ENCODE data around the gene ZFP36L1.
"Not testable (repeated sequence)": the region's sequence is repeated elsewhere in the genome, so short reads cannot be mapped to it uniquely, and the experiment has no call there.

Gene ZFP36L1

DNA sequence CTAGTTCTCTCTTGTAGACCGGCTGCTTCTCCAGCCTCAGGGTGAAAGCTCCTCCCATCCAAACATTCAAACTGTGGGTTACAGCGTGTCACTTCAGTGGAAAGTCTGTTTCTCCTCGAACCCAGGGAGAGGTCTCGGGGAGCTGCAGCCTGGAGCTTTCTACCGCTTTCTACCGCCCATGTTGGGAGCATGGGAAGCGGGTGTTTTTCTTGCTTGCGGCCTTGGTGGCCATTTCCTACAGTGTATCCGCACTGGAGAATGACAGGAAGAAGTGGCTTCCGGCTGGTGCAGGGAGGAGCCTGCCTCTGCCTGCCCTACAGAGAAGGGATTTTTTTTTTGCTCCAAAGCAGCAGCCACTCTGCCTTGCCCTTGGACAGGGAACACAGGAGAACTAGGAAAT is 21.2 kb downstream of the ZFP36L1 start:
- Histone ChIP-seq H3K27ac (ENCODE audit: low read depth, low read length) (no peak overlapping the region), H3K27me3 (ENCODE audit: control insufficient read depth, insufficient read depth, low read length) (no peaks in the 10 kb centered on the region), H3K36me3 (ENCODE audit: control insufficient read depth, insufficient read depth, low read length) (no peaks in the 10 kb centered on the region), H3K9ac (ENCODE audit: low read length) (no peak overlapping the region), H3K4me1 (ENCODE audit: control insufficient read depth, insufficient read depth, low read length) (no peaks in the 10 kb centered on the region), H3K4me3 (ENCODE audit: low read length) (no peak overlapping the region)

DNA sequence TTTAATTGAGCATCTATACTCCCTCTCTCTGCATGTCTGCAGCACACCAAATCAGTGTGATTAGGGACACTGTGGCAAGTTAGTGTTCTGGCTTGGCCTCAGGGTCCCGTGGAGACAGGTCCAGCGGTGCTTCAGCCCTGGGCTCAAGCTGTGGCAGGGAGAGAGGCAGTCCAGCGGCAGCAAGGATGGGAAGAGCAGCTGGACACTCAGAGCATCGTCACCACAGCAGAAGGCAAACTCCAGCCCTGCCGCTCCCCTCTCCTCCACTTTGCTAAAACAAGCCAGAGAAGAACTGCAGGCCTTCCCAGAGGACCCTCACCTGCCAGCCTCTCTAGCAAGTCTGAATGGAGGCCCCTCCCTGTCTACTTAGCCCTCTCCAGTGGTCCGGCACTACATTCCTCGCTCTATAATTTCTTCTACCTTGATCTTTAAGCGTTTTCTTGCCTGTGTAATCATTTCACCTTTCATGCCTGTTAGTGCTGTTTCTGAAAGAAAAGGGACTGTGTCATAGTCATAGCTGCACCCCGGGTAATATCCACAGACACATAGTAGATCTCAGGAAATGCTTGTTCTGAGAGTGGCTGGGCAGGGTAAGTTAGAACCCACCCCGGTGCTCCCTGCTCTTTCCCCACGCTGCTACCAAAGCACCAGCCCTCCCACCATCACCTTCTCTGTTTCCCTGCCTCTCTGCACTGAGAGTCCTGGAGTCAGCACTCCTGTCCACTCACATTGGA is 22.1 kb downstream of the ZFP36L1 start:
- Histone ChIP-seq H3K9ac (ENCODE audit: low read length) (no peak overlapping the region), H3K27me3 (ENCODE audit: control insufficient read depth, insufficient read depth, low read length) (no peaks in the 10 kb centered on the region), H3K36me3 (ENCODE audit: control insufficient read depth, insufficient read depth, low read length) (no peaks in the 10 kb centered on the region), H3K4me3 (ENCODE audit: low read length) (no peak overlapping the region), H3K4me1 (ENCODE audit: control insufficient read depth, insufficient read depth, low read length) (no peaks in the 10 kb centered on the region), H3K27ac (ENCODE audit: low read depth, low read length) (no peak overlapping the region)

DNA sequence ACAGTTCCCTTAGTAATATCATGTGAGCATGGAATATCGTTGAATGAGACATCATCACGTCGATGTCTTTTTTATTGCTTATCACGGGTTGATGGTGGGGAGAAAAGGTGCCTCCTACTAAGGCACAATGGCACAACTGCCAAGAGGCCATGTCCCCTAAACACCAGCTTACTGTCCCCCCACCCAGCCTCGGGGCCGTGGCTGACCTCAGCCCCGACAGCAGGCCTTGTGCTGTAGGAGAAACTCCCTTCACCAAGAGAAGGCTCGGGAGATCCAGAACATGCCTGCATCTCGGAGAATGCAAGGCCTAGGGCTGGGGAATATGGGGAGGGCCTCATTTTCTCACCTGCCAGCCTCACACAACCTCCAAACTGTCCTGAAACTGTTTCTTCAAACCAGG is 22.8 kb downstream of the ZFP36L1 start:
- Histone ChIP-seq H3K27ac (ENCODE audit: low read depth, low read length) (no peak overlapping the region), H3K4me3 (ENCODE audit: low read length) (no peak overlapping the region), H3K4me1 (ENCODE audit: control insufficient read depth, insufficient read depth, low read length) (no peaks in the 10 kb centered on the region), H3K27me3 (ENCODE audit: control insufficient read depth, insufficient read depth, low read length) (no peaks in the 10 kb centered on the region), H3K36me3 (ENCODE audit: control insufficient read depth, insufficient read depth, low read length) (no peaks in the 10 kb centered on the region), H3K9ac (ENCODE audit: low read length) (no peak overlapping the region)

DNA sequence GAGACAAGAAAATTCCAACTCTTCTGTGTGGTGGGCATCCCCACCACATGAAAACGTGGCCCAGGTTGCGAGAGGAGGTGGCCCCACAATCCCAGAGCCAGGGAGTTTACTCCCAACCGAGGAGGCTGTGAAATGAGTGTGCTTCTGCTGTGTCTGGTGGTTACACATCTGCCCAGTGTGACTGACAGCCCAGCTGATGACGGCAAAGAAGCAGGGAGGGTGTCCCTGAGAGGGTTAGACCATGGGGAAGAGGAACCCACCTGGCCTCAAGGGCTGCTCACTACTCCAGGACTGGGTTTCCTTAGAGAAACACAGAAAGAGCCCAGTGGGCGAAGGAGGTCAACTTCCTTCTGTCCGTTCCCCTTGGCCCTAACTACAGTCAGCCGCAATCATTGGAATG is 24.6 kb downstream of the ZFP36L1 start:
- Histone ChIP-seq H3K4me1 (ENCODE audit: control insufficient read depth, insufficient read depth, low read length) (no peaks in the 10 kb centered on the region), H3K4me3 (ENCODE audit: low read length) (no peak overlapping the region), H3K9ac (ENCODE audit: low read length) (no peak overlapping the region), H3K36me3 (ENCODE audit: control insufficient read depth, insufficient read depth, low read length) (no peaks in the 10 kb centered on the region), H3K27me3 (ENCODE audit: control insufficient read depth, insufficient read depth, low read length) (no peaks in the 10 kb centered on the region), H3K27ac (ENCODE audit: low read depth, low read length) (no peak overlapping the region)

DNA sequence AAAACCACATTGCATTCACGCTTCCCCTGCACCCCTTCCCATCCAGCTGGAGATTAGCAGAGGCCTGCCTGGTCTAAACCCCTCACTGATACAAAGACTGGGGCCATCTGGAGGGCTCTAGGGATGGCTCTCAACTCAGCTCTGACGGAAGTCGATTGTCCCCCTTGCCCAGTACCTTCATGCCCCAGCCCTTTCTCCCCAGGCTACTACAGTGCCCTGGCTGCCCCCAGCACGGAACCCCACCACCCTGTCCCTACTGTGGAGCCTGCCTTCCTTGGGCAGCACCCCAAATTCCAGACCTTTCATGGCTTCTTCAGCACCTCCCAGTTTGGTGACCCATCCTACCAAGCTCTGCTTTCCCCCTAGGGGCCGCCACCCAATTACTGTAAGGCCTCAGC is 25.6 kb downstream of the ZFP36L1 start:
- Histone ChIP-seq H3K27ac (ENCODE audit: low read depth, low read length) (no peak overlapping the region), H3K9ac (ENCODE audit: low read length) (no peak overlapping the region), H3K4me1 (ENCODE audit: control insufficient read depth, insufficient read depth, low read length) (no peaks in the 10 kb centered on the region), H3K36me3 (ENCODE audit: control insufficient read depth, insufficient read depth, low read length) (no peaks in the 10 kb centered on the region), H3K4me3 (ENCODE audit: low read length) (no peak overlapping the region), H3K27me3 (ENCODE audit: control insufficient read depth, insufficient read depth, low read length) (no peaks in the 10 kb centered on the region)

DNA sequence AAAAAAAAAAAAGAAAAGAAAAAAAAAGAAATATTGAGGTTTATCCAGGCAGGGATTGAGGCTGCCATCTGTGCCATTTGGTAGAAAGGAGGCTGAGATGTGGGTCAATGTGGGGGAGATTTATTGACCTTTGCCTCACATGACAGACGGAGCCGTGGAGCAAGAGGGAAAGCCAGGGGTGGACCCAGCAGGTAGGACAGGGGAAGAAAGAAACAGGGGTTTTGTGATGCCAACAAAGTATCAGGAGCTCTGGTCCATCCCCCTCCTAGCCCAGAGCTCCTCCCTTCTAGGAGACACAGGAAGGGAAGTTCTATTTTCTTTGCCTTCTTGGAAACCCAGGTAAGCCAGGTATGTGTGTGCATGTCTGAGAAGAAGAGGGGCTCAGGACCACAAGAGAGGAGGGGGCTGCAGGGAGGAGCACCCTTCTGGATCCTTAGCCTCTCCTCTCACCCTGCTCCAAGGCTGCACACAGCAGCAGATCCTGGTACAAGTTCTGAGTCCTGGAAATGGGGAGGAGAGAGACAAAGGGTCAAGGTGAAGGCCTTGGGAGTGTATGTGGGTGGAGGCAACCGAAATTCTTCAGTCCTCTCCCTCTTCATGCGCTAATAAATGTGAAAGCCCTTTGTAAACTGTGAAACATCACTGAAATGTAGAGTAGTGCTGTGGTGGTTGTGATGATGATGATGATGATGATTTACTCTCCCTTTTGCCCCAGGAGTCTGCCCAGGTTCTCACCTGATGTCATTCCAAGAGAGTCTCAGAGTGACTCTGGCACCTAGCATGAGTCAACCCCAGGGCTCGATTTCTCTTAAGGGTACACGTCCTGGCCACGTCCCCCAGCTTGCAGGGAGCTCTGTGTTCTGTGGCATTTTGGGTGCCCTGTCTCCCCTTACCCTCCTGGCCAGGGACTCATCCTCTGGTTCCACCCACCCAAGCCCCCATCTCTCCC is 26.3 kb downstream of the ZFP36L1 start:
- H3K4me3 ChIP-seq (ENCODE audit: low read length): no peak overlapping the region
- H3K27ac ChIP-seq (ENCODE audit: low read depth, low read length): no peak overlapping the region
- no peaks in the 10 kb centered on the region for H3K27me3 ChIP-seq (ENCODE audit: control insufficient read depth, insufficient read depth, low read length)
- H3K4me1 ChIP-seq (ENCODE audit: control insufficient read depth, insufficient read depth, low read length): no peaks in the 10 kb centered on the region
- no peak overlapping the region for H3K9ac ChIP-seq (ENCODE audit: low read length)
- no peaks in the 10 kb centered on the region for H3K36me3 ChIP-seq (ENCODE audit: control insufficient read depth, insufficient read depth, low read length)

DNA sequence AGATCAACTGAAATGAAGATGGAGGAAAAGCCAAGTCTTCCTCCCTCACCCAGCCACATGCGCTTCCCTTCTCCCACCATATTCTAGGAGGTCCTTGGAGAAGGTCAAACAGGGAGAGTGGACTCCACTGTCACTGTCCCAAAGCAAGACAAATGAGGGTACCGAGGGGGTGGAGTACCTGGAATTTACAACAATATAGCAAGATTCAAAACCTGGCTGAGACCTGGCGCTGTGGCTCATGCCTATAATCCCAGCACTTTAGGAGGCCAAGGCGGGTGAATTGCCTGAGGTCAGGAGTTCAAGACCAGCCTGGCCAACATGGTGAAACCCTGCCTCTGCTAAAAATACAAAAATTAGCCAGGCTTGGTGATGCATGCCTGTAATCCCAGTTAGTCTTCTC is 29.0 kb downstream of the ZFP36L1 start:
- H3K4me3 ChIP-seq (ENCODE audit: low read length); H3K36me3 ChIP-seq (ENCODE audit: control insufficient read depth, insufficient read depth, low read length); H3K9ac ChIP-seq (ENCODE audit: low read length); H3K27ac ChIP-seq (ENCODE audit: low read depth, low read length); H3K27me3 ChIP-seq (ENCODE audit: control insufficient read depth, insufficient read depth, low read length); H3K4me1 ChIP-seq (ENCODE audit: control insufficient read depth, insufficient read depth, low read length): not testable (repeated sequence)

DNA sequence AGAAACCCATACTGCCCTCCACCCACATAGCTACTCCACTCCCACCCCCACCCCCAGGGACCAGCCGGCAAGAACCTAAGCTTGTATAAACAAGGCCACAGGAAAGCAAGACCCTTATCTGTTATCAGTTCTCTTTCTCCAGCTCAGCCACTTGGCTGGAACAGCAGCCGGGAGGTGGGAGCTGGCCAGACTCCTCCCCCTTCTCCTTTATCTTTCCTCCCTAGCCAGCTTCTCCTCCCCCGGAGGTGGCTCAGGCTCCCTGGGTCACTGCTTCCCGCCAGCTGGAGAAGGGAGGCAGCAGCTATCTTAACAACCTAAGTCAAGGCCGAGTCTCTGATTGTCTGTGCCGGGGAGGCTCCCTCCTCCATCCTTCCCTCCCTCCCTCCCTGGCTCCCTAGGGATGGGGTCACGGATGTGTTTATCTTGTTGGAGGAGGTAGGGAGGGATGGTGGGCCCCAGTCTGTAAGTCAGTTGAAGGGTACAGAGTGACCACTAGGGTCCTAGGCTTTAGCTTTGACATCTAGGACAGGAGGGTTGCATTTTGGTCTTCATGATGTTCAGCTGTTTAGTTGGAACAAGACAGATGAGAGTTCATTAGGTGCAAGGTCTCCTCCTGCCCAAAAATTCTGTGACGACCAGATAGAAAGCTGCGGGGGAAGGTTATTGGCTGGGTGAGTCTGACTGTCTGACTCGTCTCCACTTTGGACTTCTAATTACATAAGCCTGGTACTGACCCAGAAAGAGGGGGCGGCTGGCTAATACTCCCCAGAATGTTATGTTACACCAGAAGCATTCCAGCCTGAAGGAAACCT is 29.7 kb downstream of the ZFP36L1 start:
- peak overlapping the region; percentile 52 for H3K27ac ChIP-seq (ENCODE audit: low read depth, low read length)

DNA sequence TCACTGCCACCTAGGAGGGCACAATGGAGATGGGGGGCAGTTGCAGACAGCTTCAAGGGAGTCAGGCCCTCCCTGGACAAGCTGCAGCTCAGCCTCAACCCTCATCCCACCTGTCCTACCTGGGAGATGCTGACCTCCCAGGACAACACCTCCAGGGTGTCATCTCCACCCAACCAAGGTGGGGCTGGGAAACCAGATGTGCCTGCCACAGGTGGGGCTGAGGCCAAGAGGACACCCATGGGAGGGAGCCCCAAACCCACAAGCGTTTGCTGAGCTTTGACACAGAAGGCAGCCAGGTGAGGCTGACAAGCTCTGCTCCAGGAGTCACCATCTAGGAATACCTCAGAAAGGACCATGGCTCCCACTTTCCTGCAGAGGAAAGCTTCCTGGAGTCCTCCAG is 31.5 kb downstream of the ZFP36L1 start:
- Histone ChIP-seq H3K9ac (ENCODE audit: low read length) (no peak overlapping the region), H3K4me3 (ENCODE audit: low read length) (no peak overlapping the region), H3K4me1 (ENCODE audit: control insufficient read depth, insufficient read depth, low read length) (no peaks in the 10 kb centered on the region), H3K27me3 (ENCODE audit: control insufficient read depth, insufficient read depth, low read length) (no peaks in the 10 kb centered on the region), H3K27ac (ENCODE audit: low read depth, low read length) (no peak overlapping the region), H3K36me3 (ENCODE audit: control insufficient read depth, insufficient read depth, low read length) (no peaks in the 10 kb centered on the region)

More for the DNA sequence above, 29.7 kb downstream of the ZFP36L1 start:
- Histone ChIP-seq H3K27me3 (ENCODE audit: control insufficient read depth, insufficient read depth, low read length) (no peaks in the 10 kb centered on the region), H3K9ac (ENCODE audit: low read length) (no peak overlapping the region), H3K36me3 (ENCODE audit: control insufficient read depth, insufficient read depth, low read length) (no peaks in the 10 kb centered on the region), H3K4me1 (ENCODE audit: control insufficient read depth, insufficient read depth, low read length) (no peaks in the 10 kb centered on the region), H3K4me3 (ENCODE audit: low read length) (no peak overlapping the region)

DNA sequence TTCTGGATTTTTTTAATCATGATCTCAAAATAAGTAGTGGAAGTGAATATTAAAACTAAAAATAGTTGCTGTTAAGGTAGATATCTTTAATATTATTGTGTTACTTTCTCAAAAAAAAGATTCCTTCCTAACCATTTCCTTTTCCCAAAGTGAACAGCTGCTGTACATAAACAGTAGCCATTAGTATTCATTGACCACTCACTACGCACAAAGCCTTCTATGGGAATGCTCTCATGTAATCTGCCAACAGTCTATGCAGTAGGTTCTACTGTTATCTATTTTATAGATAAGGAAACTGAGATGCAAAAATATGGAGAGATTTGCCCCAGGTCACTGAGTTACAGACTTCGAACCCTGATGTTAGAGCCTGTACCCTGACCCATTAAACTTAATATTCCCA is 32.1 kb downstream of the ZFP36L1 start:
- no peaks in the 10 kb centered on the region for H3K36me3 ChIP-seq (ENCODE audit: control insufficient read depth, insufficient read depth, low read length)
- no peaks in the 10 kb centered on the region for H3K4me1 ChIP-seq (ENCODE audit: control insufficient read depth, insufficient read depth, low read length)
- no peak overlapping the region for H3K4me3 ChIP-seq (ENCODE audit: low read length)
- H3K9ac ChIP-seq (ENCODE audit: low read length): no peak overlapping the region
- H3K27me3 ChIP-seq (ENCODE audit: control insufficient read depth, insufficient read depth, low read length): no peaks in the 10 kb centered on the region
- H3K27ac ChIP-seq (ENCODE audit: low read depth, low read length): no peak overlapping the region

DNA sequence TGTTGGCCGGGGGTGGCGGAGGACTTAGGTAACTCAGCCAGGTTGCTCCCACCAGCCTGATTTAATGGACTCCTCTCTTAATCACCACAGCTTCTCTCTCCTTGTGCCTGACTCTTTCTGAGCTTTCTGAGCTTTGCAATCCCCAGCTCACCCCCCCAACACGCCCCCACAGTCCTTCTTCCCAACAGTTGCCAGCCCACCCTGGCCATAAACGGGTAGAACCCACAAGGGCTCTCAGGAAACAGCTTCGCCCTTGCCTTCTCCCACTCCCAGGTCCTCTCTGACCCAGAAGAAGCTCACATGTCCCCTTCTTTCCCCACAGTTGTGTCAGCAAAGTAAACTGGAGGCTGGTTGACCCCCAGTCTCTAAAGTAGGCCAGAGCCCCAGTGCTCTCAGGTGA is 32.9 kb downstream of the ZFP36L1 start:
- Histone ChIP-seq H3K27me3 (ENCODE audit: control insufficient read depth, insufficient read depth, low read length) (no peaks in the 10 kb centered on the region), H3K9ac (ENCODE audit: low read length) (no peak overlapping the region), H3K36me3 (ENCODE audit: control insufficient read depth, insufficient read depth, low read length) (no peaks in the 10 kb centered on the region), H3K27ac (ENCODE audit: low read depth, low read length) (no peak overlapping the region), H3K4me1 (ENCODE audit: control insufficient read depth, insufficient read depth, low read length) (no peaks in the 10 kb centered on the region), H3K4me3 (ENCODE audit: low read length) (no peak overlapping the region)

DNA sequence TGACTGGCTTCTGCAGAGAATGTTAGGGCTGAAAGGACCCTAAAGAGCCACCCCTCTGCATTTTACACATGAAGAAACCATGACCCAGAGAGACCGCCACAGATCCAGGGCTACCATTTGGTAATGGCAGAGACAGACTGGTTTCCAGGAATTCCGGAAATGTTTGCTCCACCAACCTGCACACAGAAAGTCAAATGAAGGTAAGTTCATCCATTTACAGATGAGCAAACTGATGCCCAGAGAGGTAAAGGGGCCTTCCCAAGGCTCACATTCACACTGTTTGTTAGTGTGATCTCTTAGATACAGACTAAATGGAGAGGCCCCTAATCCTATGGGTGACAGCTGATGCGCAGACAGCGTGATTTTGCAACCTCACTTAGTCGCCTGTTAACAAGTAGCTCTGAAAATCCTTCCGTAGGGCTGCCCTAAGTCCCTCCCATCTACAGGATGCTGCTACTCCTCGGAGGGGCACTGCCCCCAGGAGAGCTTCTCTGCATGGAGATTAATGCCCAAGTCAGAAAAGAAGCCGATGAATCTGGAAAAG is 33.8 kb downstream of the ZFP36L1 start:
- no peak overlapping the region for H3K4me3 ChIP-seq (ENCODE audit: low read length)
- no peak overlapping the region for H3K27ac ChIP-seq (ENCODE audit: low read depth, low read length)
- H3K9ac ChIP-seq (ENCODE audit: low read length): no peak overlapping the region
- peaks cover under 1% of the 10 kb centered on the region for H3K4me1 ChIP-seq (ENCODE audit: control insufficient read depth, insufficient read depth, low read length)
- no peaks in the 10 kb centered on the region for H3K36me3 ChIP-seq (ENCODE audit: control insufficient read depth, insufficient read depth, low read length)
- no peaks in the 10 kb centered on the region for H3K27me3 ChIP-seq (ENCODE audit: control insufficient read depth, insufficient read depth, low read length)

Measured in rectal smooth muscle tissue (tissue), 1 donor.